ENCODE data around the gene SCAMP3.

SCAMP3 gene

GRCh38 chr1:155285631-155286044 is 23.5 kb upstream of the SCAMP3 start:
- DNase-seq (ENCODE audit: low spot score) = no peak

GRCh38 chr1:155285063-155285462 is 22.9 kb upstream of the SCAMP3 start:
- no peak for DNase-seq (ENCODE audit: low spot score)

- DNase-seq (ENCODE audit: low spot score) = no peak
These were observed 22.3 kb upstream of the SCAMP3 start for GRCh38 chr1:155284476-155284875.

- DNase-seq (ENCODE audit: low spot score) = no peak
These were observed 20.4 kb upstream of the SCAMP3 start for GRCh38 chr1:155282488-155283091.

- DNase-seq (ENCODE audit: low spot score) = no peak
These were observed 17.1 kb upstream of the SCAMP3 start for GRCh38 chr1:155279268-155279667.

GRCh38 chr1:155278689-155279160 is 16.6 kb upstream of the SCAMP3 start:
- no peak for DNase-seq (ENCODE audit: low spot score)

GRCh38 chr1:155277902-155278688 is 15.9 kb upstream of the SCAMP3 start:
- DNase-seq (ENCODE audit: low spot score) = peak; percentile 47

GRCh38 chr1:155277070-155277901 is 15.1 kb upstream of the SCAMP3 start, which contains the start of gene HCN3:
Gene HCN3 (plus strand): TSS chr1:155277463. CDS start chr1:155277591, 128 bp downstream.
- peak; percentile 100 for DNase-seq (ENCODE audit: low spot score)

- DNase-seq (ENCODE audit: low spot score) = peak; percentile 99
These were observed 11.4 kb upstream of the SCAMP3 start, which contains the start of gene CLK2 for GRCh38 chr1:155273343-155274245. Gene CLK2 (minus strand): TSS chr1:155273504. CDS start chr1:155270977, 2,527 bp downstream.

GRCh38 chr1:155272466-155273342 is 10.5 kb upstream of the SCAMP3 start:
- peak; percentile 81 for DNase-seq (ENCODE audit: low spot score)

GRCh38 chr1:155269381-155269780 is 7.2 kb upstream of the SCAMP3 start:
- DNase-seq (ENCODE audit: low spot score) = no peak

- no peak for DNase-seq (ENCODE audit: low spot score)
These were observed 6.5 kb upstream of the SCAMP3 start for GRCh38 chr1:155268630-155269029.

- no peak for DNase-seq (ENCODE audit: low spot score)
These were observed 5.2 kb upstream of the SCAMP3 start for GRCh38 chr1:155267373-155267772.

- DNase-seq (ENCODE audit: low spot score) = no peak
These were observed 4.4 kb upstream of the SCAMP3 start for GRCh38 chr1:155266553-155266952.

- DNase-seq (ENCODE audit: low spot score) = no peak
These were observed 907 bp upstream of the SCAMP3 start for GRCh38 chr1:155263067-155263466.

- DNase-seq (ENCODE audit: low spot score) = no peak
These were observed 688 bp downstream of the SCAMP3 start for GRCh38 chr1:155261493-155261851.

GRCh38 chr1:155260276-155260675 is 1.9 kb downstream of the SCAMP3 start:
- no peak for DNase-seq (ENCODE audit: low spot score)

GRCh38 chr1:155256058-155256852 is 5.9 kb downstream of the SCAMP3 start:
- no peak for DNase-seq (ENCODE audit: low spot score)

- DNase-seq (ENCODE audit: low spot score) = peak; percentile 87
These were observed 6.7 kb downstream of the SCAMP3 start, which contains the start of gene ENTREP3 for GRCh38 chr1:155255243-155256007. Gene ENTREP3 (minus strand): TSS chr1:155255483. CDS start chr1:155254877, 606 bp downstream.

All from COLO829 (cell line).